ENCODE results near the gene FAM53A. TPM values are rescaled to one million over a fixed set of nuclear protein-coding genes. Genes with fewer than 3 reads are reported as not detected.

Gene FAM53A
- total and polyA plus RNA-seq, 2 of the 13 experiments (the other 11 are each of a cell fraction or from before 2014, with no cell fraction given): 0.48 to 1.1 TPM

- TF ChIP-seq, protein P1, sequence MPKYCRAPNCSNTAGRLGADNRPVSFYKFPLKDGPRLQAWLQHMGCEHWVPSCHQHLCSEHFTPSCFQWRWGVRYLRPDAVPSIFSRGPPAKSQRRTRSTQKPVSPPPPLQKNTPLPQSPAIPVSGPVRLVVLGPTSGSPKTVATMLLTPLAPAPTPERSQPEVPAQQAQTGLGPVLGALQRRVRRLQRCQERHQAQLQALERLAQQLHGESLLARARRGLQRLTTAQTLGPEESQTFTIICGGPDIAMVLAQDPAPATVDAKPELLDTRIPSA (CRISPR knock-in tag; IDR thresholded peaks at IDR 0.05; ENCODE audit: borderline replicate concordance): peak; percentile 97; the same call in 1 of the 2 replicates
- TF ChIP-seq KLF12 (CRISPR knock-in tag; IDR thresholded peaks at IDR 0.05; ENCODE audit: borderline replicate concordance) (peak; percentile 92), ZNF160 (CRISPR knock-in tag; IDR thresholded peaks at IDR 0.05) (peak; percentile 95), YEATS2 (CRISPR knock-in tag; IDR thresholded peaks at IDR 0.05; ENCODE audit: borderline replicate concordance) (peak; percentile 95), DMTF1 (CRISPR knock-in tag; IDR thresholded peaks at IDR 0.05) (peak; percentile 61; the same call in 1 of the 2 replicates), NRL (CRISPR knock-in tag; IDR thresholded peaks at IDR 0.05; ENCODE audit: borderline replicate concordance) (peak; percentile 96), GATAD1 (CRISPR knock-in tag; IDR thresholded peaks at IDR 0.05) (peak; percentile 74), ZNF17 (CRISPR knock-in tag; IDR thresholded peaks at IDR 0.05) (peak; percentile 87; the same call in 1 of the 2 replicates), ZNF761 (CRISPR knock-in tag; conservative IDR thresholded peaks at IDR 0.05) (peak; percentile 95), MEIS1 (CRISPR knock-in tag; IDR thresholded peaks at IDR 0.05; ENCODE audit: borderline replicate concordance) (peak; percentile 85), ZNF782 (CRISPR knock-in tag; IDR thresholded peaks at IDR 0.05; ENCODE audit: borderline replicate concordance) (peak; percentile 92; the same call in 1 of the 2 replicates), ZNF598 (CRISPR knock-in tag; IDR thresholded peaks at IDR 0.05; ENCODE audit: borderline replicate concordance) (no peak), MYC (CRISPR knock-in tag; IDR thresholded peaks at IDR 0.05; ENCODE audit: borderline replicate concordance) (peak; percentile 96), RBFOX2 (IDR thresholded peaks at IDR 0.05; ENCODE audit: low read depth, low read length) (peak; percentile 82), KDM4B (CRISPR knock-in tag; IDR thresholded peaks at IDR 0.05) (peak; percentile 54; the same call in 1 of the 2 replicates), TBP (CRISPR knock-in tag; IDR thresholded peaks at IDR 0.05) (no peak), ZFAT (CRISPR knock-in tag; conservative IDR thresholded peaks at IDR 0.05) (peak; percentile 42; the same call in 1 of the 2 replicates), ZFP36L1 (CRISPR knock-in tag; IDR thresholded peaks at IDR 0.05) (peak; percentile 99), XBP1 (CRISPR knock-in tag; IDR thresholded peaks at IDR 0.05) (peak; percentile 84; the same call in 1 of the 2 replicates), HDAC6 (IDR thresholded peaks at IDR 0.05; ENCODE audit: low read depth, low read length) (no peak), HNRNPL (IDR thresholded peaks at IDR 0.05; ENCODE audit: low read depth, low read length) (no peak), ZBTB7A (CRISPR knock-in tag; IDR thresholded peaks at IDR 0.05) (peak; percentile 93), TCF7 (IDR thresholded peaks at IDR 0.05; ENCODE audit: low read depth) (no peak), REXO4 (CRISPR knock-in tag; IDR thresholded peaks at IDR 0.05; ENCODE audit: borderline replicate concordance) (peak; percentile 94)
- TF ChIP-seq, protein P2, sequence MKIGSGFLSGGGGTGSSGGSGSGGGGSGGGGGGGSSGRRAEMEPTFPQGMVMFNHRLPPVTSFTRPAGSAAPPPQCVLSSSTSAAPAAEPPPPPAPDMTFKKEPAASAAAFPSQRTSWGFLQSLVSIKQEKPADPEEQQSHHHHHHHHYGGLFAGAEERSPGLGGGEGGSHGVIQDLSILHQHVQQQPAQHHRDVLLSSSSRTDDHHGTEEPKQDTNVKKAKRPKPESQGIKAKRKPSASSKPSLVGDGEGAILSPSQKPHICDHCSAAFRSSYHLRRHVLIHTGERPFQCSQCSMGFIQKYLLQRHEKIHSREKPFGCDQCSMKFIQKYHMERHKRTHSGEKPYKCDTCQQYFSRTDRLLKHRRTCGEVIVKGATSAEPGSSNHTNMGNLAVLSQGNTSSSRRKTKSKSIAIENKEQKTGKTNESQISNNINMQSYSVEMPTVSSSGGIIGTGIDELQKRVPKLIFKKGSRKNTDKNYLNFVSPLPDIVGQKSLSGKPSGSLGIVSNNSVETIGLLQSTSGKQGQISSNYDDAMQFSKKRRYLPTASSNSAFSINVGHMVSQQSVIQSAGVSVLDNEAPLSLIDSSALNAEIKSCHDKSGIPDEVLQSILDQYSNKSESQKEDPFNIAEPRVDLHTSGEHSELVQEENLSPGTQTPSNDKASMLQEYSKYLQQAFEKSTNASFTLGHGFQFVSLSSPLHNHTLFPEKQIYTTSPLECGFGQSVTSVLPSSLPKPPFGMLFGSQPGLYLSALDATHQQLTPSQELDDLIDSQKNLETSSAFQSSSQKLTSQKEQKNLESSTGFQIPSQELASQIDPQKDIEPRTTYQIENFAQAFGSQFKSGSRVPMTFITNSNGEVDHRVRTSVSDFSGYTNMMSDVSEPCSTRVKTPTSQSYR (CRISPR knock-in tag; IDR thresholded peaks at IDR 0.05; ENCODE audit: borderline replicate concordance): peak; percentile 98
Measured at GRCh38 chr4:1712216-1713002, 28.3 kb upstream of the FAM53A start, which contains the start of gene SLBP (continued).

Data from HepG2 (cell line).